Non-pigmented ciliary epithelial cell (primary cell): ENCODE results near the gene TOMM34.

ENCODE experiments used
- DNase-seq: peaks from one replicate; pipeline ENCODE4 v3.0.0-alpha.2; 2010; ENCODE audit warnings: low read depth

The TOMM34 gene, protein sequence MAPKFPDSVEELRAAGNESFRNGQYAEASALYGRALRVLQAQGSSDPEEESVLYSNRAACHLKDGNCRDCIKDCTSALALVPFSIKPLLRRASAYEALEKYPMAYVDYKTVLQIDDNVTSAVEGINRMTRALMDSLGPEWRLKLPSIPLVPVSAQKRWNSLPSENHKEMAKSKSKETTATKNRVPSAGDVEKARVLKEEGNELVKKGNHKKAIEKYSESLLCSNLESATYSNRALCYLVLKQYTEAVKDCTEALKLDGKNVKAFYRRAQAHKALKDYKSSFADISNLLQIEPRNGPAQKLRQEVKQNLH

DNA sequence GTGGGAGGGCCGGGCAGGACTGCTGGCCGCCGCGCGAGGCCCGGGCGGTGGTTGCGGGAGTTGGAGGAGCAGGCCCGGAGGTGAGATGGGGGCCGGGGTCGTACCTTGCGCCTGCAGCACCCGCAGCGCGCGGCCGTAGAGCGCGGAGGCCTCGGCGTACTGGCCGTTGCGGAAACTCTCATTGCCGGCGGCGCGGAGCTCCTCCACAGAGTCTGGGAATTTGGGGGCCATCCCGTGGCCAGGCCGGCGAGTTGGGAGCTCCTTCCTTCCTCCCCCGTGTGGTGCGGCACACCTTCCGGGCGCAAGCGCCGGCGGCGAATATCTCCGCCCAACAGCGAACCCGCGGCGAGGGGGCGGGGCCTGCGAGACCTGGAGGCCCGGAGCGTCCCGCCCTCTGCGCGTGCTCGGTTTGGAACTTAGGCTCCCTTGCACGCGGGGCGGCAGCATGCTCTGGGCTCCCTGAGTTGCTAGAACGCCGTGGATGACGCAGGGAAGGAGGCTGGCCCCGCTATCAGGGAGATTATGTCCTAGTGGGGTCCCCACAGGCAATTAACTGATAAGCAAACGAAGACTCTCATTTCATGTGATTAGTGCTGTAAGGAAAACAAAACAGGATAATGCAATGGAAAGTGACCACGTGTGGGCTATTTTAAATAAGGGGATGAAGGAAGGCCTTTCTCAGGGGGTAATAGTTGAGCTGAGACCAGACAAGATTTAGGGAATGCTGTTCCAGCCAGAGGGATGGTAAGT is at the start of gene TOMM34:
TSS of gene TOMM34 (minus strand) at position 295 of the 750 bp plus-strand sequence. CDS start at position 231, 64 bp downstream.
- peak; percentile 52 for DNase-seq

DNA sequence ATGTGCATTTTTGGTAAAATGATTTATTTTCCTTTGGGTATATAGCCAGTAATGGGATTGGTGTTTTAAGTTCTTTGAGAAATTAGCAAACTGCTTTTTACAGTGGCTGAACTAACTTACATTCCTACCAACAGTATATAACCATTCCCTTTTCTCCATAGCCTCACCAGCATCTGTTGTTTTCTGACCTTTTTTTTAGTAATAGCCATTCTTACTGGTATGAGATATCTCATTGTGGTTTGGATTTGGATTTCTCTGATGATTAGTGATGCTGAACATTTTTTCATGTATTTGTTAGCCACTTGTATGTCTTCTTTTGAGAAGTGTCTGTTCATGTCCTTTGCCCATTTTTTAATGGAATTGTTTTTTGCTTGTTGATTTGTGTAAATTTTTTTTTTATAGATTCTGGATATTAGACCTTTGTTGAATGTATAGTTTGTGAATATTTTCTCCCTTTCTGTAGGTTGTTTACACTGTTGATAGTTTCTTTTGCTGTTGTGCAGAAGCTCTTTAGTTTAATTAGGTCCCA is 48.4 kb upstream of the TOMM34 start:
- no peak for DNase-seq

DNA sequence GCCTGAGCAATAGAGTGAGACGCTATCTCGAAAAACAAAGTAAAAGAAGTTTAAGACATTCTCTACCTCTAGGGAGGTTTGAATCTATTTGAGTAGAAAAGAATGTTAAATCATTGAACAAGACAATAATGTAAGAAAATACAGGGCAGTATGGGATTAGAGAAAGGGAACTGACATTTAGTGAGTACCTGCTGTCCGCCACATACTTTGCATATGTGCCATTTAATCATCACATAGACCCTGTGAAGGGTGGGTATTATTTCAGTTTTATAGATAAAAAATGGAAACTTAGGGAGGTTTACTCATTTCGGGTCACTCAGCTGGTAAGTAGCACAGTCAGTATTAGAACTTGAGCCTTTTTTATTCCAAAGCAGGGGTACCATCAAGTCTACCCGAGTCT is 37.5 kb upstream of the TOMM34 start:
- DNase-seq = no peak

DNA sequence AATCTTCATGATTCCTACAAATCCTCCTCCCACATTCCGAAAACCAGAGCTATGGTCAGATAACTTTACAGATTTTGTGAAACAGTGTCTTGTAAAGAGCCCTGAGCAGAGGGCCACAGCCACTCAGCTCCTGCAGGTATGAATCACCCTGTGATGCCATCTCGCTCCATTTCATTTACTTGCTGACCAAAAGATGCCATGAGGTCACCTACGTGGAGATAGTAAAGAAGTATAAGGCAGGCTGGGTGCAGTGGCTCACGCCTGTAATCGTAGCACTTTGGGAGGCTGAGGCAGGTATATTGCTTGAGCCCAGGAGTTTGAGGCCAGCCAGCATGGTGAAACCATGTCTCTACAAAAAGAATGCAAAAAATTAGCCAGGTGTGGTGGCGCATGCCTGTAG is 37.0 kb upstream of the TOMM34 start:
- DNase-seq = no peak

DNA sequence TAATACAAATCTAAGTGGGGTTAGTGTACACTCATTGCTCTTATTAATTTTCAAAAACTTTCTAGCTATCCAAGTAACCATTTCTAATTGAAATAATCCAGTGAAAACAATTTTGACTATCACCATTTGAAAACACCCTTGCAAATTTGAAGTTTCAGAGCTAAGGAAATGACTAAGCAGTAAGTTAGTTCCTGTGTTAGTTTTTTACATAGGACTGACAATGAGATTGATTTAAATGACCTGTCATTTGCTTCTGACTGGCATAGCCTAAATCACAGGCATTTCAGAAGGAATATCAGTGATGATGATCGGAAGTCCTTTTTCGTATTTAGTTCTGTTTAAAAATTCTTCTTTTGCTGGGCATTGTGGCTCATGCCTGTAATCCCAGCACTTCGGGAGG is 33.1 kb upstream of the TOMM34 start:
- DNase-seq = no peak

DNA sequence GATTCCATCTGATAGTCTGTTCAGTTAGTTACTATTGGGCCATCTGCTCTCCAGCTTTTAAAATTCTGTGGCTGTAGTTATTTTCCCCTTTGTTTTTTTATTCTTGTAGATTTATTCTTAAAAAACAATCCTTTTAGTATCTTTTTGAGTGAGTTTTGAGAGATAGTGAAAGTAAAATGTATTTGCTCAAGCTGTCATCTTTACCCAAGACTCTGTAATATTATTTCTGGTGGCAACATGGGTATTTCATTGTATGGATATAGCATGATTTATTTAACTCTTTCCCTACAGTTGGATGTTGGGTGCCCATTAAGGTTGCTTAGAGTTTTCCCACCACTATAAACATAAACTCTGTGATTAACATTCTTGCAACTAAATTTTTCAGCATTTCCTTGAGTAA is 30.8 kb upstream of the TOMM34 start:
- no peak for DNase-seq

DNA sequence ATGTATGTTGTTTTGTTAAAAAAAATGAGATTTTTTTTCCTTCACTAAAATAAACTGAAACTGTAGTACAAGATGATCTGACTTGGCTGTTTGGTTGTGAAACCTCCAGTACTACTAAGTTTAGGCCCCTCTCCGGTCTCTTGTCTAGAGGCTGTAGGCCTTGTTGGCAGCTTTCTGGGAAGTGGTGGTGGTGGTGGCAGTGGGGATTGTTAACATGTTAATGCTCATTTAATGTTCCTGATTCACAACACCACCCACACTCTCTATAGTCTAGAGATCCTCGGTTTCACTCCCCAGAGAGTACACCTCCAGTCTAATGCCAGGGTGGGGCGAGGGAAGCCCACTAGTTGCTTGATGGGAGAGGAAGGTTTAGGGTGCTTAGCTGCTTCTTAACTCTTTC is 30.2 kb upstream of the TOMM34 start:
- DNase-seq = no peak

DNA sequence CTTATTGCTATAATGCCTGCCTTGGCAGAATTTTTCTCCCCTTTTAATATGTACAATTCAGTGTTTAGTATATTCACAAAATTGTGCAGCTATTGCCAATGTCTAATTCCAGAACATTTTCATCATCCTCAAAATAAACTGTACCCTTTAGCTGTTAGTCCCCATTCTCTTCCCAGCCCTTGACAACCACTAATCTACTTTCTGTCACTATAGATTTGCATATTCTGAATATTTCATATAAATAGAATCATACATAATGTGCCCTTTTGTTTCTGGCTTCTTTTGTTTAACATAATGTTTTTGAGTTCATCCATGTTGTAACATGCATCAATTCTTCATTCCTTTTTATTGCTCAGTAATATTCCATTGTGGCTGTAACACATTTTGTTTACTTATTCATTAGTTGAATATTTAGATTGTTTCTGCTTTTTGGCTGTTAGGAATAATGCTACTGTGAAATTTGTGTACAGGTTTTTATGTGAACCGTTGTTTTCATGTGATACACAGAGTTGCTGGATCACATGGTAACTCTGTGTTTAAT is 28.5 kb upstream of the TOMM34 start:
- no peak for DNase-seq

DNA sequence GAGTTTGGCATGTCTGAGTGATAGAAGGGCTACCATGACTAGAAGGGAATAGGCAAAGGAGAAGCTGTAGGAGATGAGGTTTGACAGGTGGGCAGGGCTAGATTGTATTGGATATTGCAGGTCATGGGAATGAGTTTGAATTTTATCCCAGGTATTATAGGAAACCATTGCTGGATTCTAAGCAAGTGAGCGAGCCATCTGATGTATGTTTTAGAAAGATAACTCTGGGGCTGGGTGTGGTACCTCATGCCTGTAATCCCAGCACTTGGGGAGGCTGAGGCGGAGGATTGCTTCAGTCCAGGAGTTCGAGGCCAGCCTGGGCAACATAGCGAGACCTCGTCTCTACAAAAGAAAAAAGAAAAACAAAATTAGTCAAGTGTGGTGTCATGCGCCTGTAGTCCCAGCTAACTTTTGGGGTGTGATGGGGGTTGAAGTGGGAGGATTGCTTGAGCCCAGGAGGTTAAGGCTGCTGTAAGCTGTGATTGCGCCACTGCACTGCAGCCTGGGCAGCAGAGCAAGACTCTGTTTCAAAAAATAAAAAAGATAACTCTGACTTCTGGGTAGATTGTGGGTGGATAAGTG is 23.0 kb upstream of the TOMM34 start:
- DNase-seq = no peak

DNA sequence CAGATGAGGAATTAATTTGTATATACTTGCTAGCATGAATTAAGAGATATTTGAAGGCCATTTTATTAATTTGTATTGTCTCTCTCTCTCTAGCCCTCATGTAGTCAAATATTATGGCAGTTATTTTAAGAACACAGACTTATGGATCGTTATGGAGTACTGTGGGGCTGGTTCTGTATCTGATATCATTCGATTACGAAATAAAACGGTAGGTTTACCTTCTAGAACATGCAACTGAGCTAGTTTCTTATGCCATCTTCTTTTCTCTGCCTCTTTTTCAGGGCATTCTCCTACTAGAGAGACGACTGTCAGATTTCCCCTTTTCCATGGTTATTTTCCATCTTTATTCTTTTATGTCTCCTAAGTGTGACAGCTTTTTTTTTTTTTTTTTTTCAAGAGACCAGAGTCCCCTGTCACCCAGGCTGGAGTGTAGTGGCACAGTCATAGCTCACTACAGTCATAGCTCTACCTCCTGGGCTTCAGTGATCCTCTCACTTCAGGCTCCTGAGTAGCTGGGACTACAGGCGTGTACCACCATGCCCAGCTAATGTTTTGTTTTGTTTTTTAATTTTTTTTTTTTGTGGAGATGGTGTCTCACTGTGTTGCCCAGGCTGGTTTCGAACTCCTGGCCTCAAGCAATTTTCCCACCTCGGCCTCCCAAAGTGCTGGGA is 21.7 kb upstream of the TOMM34 start:
- DNase-seq = no peak

DNA sequence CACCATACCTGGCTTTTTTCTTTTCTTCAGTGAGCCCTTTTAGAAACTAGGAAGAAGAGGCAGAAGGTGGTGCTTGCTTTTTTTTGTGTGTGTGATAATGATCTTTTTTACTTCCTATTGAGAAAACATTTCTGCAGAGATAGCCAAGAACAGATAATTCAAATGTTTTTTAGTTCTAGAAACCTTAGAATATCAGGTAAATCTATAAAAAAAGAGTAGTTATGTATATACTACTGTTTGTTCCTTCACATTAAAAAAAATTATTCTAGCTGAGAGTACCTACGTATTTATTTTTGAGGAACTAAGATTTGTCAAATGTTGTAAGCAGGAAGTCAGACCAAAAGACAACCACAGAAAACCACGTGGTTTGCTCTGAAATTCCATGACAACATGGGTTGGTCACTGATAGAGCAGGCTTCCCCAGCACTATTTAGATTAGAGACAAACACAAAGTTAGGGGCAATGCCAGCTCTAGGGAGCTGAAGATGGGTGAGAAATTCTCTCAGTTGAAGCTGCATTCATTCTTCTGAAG is 19.0 kb upstream of the TOMM34 start:
- no peak for DNase-seq

DNA sequence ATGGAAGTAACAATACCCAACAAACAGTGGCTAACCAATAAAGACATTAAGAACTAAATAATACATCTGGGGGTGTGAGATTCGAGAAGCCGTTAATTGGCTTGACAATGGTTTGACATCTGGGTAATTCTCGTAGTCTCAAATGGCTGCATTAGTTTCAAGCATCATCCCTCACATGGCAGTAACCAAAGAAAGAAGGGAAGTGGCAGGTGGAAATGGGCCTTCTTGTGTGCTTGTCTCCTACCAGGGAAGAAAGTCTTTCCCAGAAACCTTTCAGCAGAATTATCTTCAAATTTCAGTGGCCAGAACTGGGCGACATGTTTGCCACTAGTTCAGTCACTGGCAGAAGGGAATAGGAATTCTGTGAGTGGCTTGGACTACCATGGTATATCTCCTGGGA is 16.5 kb upstream of the TOMM34 start:
- no peak for DNase-seq

DNA sequence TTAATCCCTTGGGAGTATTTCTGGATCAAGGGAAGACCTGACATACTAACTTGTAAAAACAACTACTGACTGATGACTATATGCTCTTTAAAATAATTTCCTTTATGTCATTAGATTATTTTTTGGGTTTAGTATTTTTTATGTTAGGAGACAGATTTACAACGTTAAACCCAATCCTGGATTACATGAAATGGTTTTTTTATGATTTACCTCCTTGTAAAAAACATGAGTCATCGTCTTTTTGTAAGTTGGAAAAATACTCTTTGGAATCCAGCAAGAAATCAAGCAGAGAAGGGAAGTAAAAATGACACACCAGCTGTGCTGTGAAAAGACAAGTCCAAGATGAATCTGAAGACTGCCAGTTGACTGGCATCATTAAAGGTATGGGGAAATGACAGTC is 12.9 kb upstream of the TOMM34 start:
- no peak for DNase-seq

DNA sequence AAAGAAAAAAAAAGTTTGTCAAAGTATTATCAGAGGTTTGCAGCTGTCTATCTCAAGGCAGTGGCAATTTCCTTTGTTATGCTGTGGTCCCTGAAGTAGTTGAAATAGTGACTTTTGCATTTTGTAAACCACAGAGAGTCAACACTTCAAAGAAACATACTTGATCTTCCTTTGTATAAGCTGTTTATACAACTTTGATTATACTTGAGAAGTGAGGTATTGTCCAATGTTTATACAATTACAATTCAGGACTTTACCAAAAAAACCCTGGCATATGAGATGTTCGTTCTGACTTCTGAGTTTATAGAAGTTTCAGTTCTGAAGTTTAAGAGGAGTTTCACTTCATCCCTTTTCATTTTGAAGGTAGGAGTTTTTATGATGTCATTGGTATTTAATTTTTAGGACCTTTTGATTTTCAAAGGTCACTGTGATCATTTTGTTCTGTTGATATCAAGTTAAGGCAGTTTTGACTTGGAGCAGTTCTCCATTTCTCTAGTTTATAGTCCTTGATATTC is 10.1 kb upstream of the TOMM34 start:
- no peak for DNase-seq

DNA sequence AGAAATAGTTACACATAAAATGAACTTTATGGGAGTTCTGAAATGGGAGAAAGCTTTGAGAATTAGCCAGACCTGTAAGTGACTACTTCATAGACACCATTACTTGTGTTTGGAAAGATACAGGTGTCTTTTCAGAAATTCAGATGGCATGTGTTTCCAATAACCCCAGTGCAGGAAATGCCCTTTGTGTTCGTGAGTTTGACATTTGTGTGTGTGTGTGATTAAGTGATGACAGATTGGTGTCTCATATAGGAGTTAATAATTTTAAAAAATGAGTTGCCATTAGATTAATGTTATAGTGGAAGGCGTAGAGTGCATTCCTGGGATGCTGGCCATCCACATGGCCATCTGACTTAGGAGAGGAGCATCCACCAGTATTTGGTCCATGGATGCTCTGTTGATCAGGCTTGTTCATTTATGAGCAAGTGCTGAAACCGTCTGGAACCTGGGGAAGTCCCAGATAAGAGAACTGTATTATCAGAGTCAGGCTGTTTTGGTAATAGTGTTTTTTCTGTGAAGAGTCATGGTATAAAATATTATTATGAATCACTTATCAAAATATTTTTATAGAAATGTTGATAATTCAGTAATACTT is 9.2 kb upstream of the TOMM34 start:
- DNase-seq = no peak

DNA sequence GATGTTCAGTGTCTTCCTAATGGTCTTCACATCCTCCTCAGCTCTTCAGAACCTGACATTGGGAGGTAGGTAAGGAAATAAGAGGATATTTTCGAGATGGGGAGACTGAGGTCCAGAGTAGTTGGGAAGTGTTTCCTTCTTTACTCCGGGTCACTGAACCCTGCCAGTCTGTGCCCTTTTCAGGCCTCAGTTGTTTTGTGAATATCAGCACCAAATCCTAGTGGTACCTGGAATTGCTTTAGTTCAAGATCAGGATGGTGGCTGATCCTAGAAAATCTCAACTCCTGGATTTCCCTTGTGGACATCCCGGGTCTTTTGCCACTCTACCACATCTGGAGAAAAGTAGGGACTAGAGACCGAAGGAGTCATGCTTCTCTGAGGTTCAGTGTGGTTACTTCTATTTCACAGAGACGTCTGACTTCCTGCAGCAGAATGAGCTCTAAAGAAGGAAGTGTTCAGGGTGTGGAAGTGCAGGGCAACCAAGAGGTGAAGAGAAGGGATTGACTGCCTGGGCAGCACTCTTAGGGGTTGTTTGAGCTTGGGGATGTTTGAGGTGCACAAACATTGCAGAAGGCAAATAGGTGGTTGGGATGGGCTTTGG is 7.1 kb upstream of the TOMM34 start:
- no peak for DNase-seq

DNA sequence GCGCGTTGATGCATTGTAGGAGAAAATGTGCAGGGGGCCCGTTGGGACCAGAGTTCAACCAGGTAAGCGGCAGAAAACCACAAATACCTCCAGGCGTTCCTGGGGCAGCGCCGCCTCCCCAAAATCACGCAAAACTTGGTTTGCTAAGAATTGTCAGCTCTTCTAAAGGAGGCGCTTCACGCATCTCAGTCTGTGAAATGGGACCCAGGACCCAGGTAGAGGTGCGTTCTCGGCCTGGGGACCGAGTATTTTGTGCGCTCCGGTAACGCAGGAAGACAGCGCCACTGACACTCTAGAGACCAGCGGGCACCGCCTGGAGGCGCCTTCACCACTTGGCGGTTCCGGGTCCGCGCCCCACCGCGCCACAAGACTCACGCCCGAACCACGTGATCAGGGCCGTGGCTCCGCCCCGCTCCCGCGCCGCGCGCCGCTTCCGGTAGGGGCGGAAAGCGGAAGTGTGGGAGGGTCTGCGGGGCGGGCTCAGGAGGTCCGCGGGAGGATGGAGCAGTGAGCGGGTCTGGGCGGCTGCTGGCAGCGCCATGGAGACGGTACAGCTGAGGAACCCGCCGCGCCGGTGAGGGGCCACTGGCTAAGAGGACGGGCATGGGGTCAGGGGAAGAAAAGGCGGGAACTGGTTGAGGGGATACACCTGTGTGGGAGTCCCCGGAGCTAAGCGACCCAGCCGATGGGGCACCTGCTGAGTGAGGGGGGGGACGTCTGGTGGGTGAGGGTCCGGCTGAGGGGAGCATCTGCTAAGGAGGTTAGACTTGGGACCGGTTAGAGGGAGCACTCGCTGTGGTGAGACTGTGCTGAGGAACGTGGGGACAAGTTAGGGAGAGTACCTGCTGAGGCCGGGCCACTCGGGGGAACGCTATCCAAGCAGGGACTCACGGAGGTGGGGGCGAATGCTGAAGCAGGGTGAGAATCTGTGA is 6.1 kb upstream of the TOMM34 start, which contains the start of gene STK4:
TSS of gene STK4 (plus strand) at position 483 of the 932 bp plus-strand sequence. CDS start at position 540, 57 bp downstream.
- DNase-seq = no peak

DNA sequence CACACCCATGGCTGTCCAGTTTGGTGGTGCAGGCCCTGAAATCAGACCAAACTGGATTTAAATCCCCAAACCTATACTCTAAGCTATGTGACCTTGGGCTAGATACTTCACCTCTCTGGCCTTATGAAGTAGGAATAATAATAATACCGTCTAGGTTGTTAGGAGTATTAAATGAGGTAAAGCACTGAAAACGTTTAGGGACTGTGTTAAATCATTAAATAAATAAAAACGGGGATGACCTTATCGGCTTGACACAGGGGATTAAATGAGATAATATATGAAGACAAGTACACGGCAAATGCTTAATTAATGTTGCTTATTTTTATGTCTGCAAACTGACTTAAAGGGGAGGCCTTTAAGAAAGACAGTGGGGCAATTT is 5.4 kb upstream of the TOMM34 start:
- DNase-seq = no peak

DNA sequence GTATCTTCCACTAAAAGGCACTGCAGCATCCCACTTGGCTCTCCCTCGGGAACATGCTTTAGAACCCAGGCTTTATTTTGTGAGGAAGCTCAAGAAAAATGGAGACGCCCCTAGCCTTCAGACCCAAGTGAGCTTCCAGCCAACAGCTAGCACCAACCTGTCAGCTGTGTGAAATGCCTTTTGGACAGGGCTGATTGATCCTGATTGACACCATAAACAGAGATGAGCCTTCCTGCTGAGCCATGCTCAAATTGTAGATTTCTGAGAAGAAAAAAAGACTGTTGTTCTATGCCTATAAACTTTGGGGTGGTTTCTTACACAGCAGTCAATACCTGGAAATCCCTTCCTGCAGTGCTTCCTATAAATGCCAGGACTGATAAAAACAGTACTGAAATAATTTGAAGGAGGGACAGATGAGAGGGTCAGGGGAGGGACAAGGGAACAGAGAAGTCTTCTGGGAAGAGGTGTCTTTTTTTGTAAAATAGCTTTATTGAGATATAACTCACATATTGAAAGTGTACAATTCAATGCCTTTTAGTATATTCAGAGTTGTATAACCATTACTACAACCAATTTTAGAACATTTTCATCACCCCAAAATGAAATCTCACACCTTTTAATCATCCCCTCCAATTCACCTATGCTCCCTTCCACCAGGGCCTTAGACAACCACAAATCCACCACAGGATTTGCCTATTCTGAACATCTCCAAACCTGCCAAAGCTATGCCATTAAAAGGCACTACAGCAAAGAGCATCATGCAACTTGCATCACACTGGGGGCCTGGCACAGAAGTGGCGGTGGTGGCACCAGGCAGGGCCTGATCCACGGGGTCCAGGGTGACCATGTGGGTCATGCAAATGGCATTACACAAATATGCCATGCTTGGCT is 3.4 kb upstream of the TOMM34 start:
- DNase-seq = no peak
